HG02970 (cell line): Measurements from ENCODE around the gene HAVCR2.
"Not testable (repeated sequence)": the region's sequence is repeated elsewhere in the genome, so short reads cannot be mapped to it uniquely, and the experiment has no call there.

Experiments used
- ATAC-seq: cut with Tn5 transposase; IDR thresholded peaks from one replicate; pipeline ENCODE4 v1.9.1; 2021; ENCODE audit warnings: mild to moderate bottlenecking, moderate library complexity, moderate number of reproducible peaks; ENCODE audit not compliant: unreplicated experiment, low FRiP score

The HAVCR2 gene

GRCh38 chr5:157047898-157048297, 60.9 kb downstream of the HAVCR2 start:
- ATAC-seq = no peak

- ATAC-seq = not testable (repeated sequence)
Observed at GRCh38 chr5:157047016-157047415, 61.8 kb downstream of the HAVCR2 start.

GRCh38 chr5:157046041-157046440, 62.8 kb downstream of the HAVCR2 start:
- ATAC-seq = no peak

GRCh38 chr5:157045601-157046000, 63.2 kb downstream of the HAVCR2 start:
- no peak for ATAC-seq

GRCh38 chr5:157038568-157039187, 70.2 kb downstream of the HAVCR2 start:
- ATAC-seq = no peak
